GM21360 (cell line): ENCODE data around the gene PHLDA1.

Source experiments
- ATAC-seq: cut with Tn5 transposase; IDR thresholded peaks from one replicate; pipeline ENCODE4 v1.9.1; 2021; ENCODE audit warnings: mild to moderate bottlenecking, moderate library complexity; ENCODE audit not compliant: unreplicated experiment

Gene PHLDA1

GRCh38 chr12:76038176-76038575 lies 6.6 kb upstream of the PHLDA1 start:
- ATAC-seq = no peak

GRCh38 chr12:76037130-76038103 lies 5.8 kb upstream of the PHLDA1 start:
- ATAC-seq = peak; percentile 67

- ATAC-seq = no peak
Measured at GRCh38 chr12:76035045-76035444, 3.5 kb upstream of the PHLDA1 start.

- ATAC-seq = no peak
Measured at GRCh38 chr12:76033081-76034011, 1.8 kb upstream of the PHLDA1 start.

- ATAC-seq = peak; percentile 22
Measured at GRCh38 chr12:76032043-76032981, 736 bp upstream of the PHLDA1 start.

- ATAC-seq = no peak
Measured at GRCh38 chr12:76031081-76031413, 529 bp downstream of the PHLDA1 start.

GRCh38 chr12:76030341-76031080 lies 1.1 kb downstream of the PHLDA1 start:
- no peak for ATAC-seq

- no peak for ATAC-seq
Measured at GRCh38 chr12:76029982-76030340, 1.6 kb downstream of the PHLDA1 start.

- no peak for ATAC-seq
Measured at GRCh38 chr12:76028571-76029277, 2.9 kb downstream of the PHLDA1 start.

- no peak for ATAC-seq
Measured at GRCh38 chr12:76026643-76027063, 4.9 kb downstream of the PHLDA1 start.

- no peak for ATAC-seq
Measured at GRCh38 chr12:76025601-76026575, 5.7 kb downstream of the PHLDA1 start.

- ATAC-seq = no peak
Measured at GRCh38 chr12:76024942-76025600, 6.5 kb downstream of the PHLDA1 start.

GRCh38 chr12:76024102-76024781 lies 7.3 kb downstream of the PHLDA1 start:
- no peak for ATAC-seq

- ATAC-seq = no peak
Measured at GRCh38 chr12:76023069-76023690, 8.4 kb downstream of the PHLDA1 start.

GRCh38 chr12:76022506-76022905 lies 9.1 kb downstream of the PHLDA1 start:
- ATAC-seq = no peak
